Measurements from ENCODE around the gene WDR64.

The WDR64 gene

DNA sequence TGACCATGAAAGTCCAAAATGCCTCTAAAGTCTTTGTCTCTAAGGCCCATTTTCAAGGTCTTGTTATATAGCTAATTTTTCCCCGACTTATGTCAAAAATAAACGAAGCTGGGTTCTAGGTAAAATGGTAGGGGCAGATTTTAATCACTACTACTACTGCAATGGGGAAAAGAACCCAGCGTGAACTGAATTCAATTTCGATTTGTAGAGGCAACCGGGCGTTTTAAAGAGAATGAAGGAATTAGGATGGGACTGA lies 195.4 kb downstream of the WDR64 start (continued):
- TF ChIP-seq ARNTL (CRISPR knock-in tag; IDR thresholded peaks at IDR 0.05; ENCODE audit: borderline replicate concordance, low read depth) (no peak), TCF4 (CRISPR knock-in tag; IDR thresholded peaks at IDR 0.05; ENCODE audit: borderline replicate concordance) (no peak), CREB5 (CRISPR knock-in tag; IDR thresholded peaks at IDR 0.05; ENCODE audit: low read depth) (no peak), CSDC2 (CRISPR knock-in tag; IDR thresholded peaks at IDR 0.05) (no peak), ZC3H10 (CRISPR knock-in tag; IDR thresholded peaks at IDR 0.05) (no peak), ZNF565 (CRISPR knock-in tag; conservative IDR thresholded peaks at IDR 0.05; ENCODE audit: low read depth) (no peak)

- ATAC-seq: peak; percentile 92
- TF ChIP-seq TSHZ2 (CRISPR knock-in tag; IDR thresholded peaks at IDR 0.05) (0 out of 2 replicates have a peak, but pooled peaks have one; percentile 27), ESRRG (CRISPR knock-in tag; IDR thresholded peaks at IDR 0.05) (no peak)
These were observed 196.0 kb downstream of the WDR64 start, which contains the start of gene EXO1 for GRCh38 chr1:241847796-241848685. TSS of gene EXO1 (plus strand) at chr1:241848204. CDS start at chr1:241850426, 2,222 bp downstream.

DNA sequence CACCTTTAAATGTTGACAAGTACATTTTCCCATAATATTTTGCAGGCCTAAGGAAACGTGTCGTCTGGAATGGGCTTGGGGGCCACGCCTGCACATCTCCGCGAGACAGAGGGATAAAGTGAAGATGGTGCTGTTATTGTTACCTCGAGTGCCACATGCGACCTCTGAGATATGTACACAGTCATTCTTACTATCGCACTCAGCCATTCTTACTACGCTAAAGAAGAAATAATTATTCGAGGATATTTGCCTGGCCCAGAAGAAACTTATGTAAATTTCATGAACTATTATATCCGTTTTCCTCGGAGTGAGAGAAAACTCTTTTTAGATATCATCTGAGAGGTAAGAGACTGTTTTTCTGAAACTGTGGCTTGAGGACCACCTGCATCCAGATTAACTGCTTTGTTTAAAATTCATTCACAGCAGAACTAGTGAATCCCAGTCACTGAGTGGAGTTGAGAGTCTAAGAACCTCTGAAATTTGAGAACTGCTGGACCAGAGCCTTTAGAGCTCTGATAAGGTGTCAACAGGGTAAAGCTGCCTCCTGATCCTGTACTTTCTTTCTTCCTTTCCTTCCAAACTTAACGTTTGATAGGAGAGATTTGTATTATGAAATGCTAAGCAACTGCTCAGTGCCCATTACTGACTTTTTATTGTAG lies 196.7 kb downstream of the WDR64 start:
- TF ChIP-seq BACH2 (CRISPR knock-in tag; IDR thresholded peaks at IDR 0.05; ENCODE audit: borderline replicate concordance) (no peak), CSDC2 (CRISPR knock-in tag; IDR thresholded peaks at IDR 0.05) (no peak), PPARA (CRISPR knock-in tag; IDR thresholded peaks at IDR 0.05; ENCODE audit: borderline replicate concordance) (no peak), ZFP3 (CRISPR knock-in tag; IDR thresholded peaks at IDR 0.05) (no peak), ZNF565 (CRISPR knock-in tag; conservative IDR thresholded peaks at IDR 0.05; ENCODE audit: low read depth) (no peak), OSR1 (CRISPR knock-in tag; IDR thresholded peaks at IDR 0.05) (no peak), RARB (CRISPR knock-in tag; IDR thresholded peaks at IDR 0.05) (no peak), POU6F1 (CRISPR knock-in tag; IDR thresholded peaks at IDR 0.05; ENCODE audit: borderline replicate concordance, low read depth) (no peak), GLIS3 (CRISPR knock-in tag; IDR thresholded peaks at IDR 0.05) (no peak), TOX (CRISPR knock-in tag; IDR thresholded peaks at IDR 0.05; ENCODE audit: borderline replicate concordance) (no peak), ZNF70 (CRISPR knock-in tag; IDR thresholded peaks at IDR 0.05) (no peak), TSHZ2 (CRISPR knock-in tag; IDR thresholded peaks at IDR 0.05) (no peak), ESRRG (CRISPR knock-in tag; IDR thresholded peaks at IDR 0.05) (no peak), ZFP30 (CRISPR knock-in tag; IDR thresholded peaks at IDR 0.05) (no peak), SNAI2 (CRISPR knock-in tag; IDR thresholded peaks at IDR 0.05) (no peak), CREB5 (CRISPR knock-in tag; IDR thresholded peaks at IDR 0.05; ENCODE audit: low read depth) (no peak)
- TF ChIP-seq, protein P1, sequence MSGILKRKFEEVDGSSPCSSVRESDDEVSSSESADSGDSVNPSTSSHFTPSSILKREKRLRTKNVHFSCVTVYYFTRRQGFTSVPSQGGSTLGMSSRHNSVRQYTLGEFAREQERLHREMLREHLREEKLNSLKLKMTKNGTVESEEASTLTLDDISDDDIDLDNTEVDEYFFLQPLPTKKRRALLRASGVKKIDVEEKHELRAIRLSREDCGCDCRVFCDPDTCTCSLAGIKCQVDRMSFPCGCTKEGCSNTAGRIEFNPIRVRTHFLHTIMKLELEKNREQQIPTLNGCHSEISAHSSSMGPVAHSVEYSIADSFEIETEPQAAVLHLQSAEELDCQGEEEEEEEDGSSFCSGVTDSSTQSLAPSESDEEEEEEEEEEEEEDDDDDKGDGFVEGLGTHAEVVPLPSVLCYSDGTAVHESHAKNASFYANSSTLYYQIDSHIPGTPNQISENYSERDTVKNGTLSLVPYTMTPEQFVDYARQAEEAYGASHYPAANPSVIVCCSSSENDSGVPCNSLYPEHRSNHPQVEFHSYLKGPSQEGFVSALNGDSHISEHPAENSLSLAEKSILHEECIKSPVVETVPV (CRISPR knock-in tag; IDR thresholded peaks at IDR 0.05): no peak
- peak; percentile 43 for ATAC-seq
